HG02970 (cell line): ENCODE data around the gene BHLHE40.

Experiments used
- ATAC-seq: cut with Tn5 transposase; IDR thresholded peaks from one replicate; pipeline ENCODE4 v1.9.1; 2021; ENCODE audit warnings: mild to moderate bottlenecking, moderate library complexity, moderate number of reproducible peaks; ENCODE audit not compliant: unreplicated experiment, low FRiP score

BHLHE40 gene

DNA sequence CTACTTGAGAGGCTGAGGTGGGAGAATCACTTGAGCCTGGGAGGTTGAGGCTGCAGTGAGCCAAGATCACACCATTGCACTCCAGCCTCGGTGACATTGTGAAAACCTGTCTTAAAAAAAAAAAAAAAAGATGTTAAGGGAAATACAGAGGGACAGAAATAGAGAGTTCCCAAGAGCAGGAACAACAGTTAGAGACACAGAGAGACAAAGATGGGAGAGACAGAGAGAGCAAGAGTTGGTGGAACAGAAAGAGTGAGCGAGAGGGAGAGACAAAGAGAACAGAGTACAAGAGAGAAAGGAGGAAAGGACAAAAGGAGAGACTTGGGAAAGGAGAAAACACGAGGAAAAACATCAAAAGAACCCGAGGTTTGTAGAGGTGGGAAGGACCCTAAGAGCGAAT is 35.8 kb downstream of the BHLHE40 start:
- ATAC-seq: no peak

DNA sequence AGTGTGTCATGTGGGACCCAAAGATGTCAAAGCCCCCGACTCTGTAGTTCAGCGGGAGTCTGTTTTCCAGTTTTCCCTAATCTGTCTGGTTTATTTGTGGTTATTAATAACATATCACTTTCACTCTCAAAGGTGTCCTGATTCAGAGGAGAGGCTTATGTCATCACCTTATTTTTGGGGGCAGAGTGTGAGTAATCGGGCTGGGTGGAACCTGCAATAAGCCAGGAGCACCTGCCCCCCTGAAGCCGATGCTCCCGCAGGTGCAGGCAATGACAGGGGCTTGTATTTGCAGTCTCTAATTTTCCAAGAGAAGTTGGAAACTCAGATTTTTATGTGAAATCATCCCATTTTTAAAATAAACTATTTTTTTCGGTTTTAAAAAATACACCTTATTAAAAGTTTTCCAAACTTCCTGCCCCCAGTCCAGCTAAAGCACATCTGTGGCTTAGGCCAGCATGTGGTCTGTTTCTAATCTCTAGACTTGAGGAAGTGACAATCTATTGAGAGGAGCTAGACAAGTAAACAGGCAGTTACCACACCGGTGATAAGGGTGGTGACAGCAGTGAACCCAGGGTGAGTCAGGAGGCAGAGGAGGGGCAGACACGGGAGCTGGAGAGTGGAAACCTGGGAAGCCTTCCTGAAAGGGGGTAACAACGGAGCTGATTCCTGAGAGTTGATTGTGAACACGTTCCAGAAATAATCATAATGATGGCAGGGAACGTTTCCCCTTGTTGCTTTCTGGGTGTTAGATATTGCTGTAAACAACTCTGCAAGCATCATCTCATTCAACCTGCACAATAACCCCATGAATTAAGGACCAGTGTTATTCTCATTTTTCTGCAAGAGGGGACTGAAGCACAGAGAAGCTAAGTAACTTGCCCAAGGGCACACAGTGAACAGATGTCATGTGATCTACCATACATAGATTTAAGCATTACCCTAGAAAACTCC is 37.2 kb downstream of the BHLHE40 start:
- ATAC-seq: peak; percentile 52

- ATAC-seq: no peak
Observed at GRCh38 chr3:5017925-5018531, 38.8 kb downstream of the BHLHE40 start.

GRCh38 chr3:5019411-5020241 is 40.4 kb downstream of the BHLHE40 start:
- no peak for ATAC-seq

GRCh38 chr3:5020242-5020722 is 41.0 kb downstream of the BHLHE40 start:
- ATAC-seq: no peak

GRCh38 chr3:5021116-5022092 is 42.2 kb downstream of the BHLHE40 start:
- ATAC-seq: no peak

DNA sequence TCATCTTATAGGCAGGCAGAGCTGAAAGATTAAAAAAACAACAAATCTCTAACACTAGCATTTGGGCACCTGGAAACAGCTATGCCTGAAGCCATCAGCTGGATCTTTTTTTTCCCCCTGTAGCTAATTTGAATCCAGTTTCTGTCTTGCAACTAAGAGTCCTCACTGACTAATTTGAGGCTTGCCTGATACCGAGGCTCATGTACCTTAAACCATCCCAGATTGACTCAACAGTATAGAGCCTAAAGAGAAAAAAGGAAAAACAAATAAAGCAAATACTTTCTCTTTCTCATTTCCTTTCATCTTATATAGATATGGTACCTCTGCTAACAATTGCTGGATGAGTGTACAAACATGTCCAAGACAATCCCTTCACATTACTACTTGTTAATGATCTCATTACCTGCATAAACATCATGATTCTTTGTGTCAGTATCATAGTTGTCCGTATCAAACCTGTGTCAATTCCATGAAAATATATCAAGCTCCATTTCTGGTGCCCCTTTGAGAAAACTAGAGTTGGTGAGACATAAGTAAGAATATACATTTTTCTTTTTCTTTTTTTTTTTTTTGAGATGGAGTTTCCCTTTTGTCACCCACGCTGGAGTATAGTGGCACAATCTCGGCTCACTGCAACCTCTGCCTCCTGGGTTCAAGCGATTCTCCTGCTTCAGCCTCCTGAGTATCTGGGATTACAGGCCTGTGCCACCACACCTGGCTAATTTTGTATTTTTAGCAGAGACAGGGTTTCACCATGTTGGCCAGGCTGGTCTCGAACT is 43.1 kb downstream of the BHLHE40 start:
- ATAC-seq: peak; percentile 53

DNA sequence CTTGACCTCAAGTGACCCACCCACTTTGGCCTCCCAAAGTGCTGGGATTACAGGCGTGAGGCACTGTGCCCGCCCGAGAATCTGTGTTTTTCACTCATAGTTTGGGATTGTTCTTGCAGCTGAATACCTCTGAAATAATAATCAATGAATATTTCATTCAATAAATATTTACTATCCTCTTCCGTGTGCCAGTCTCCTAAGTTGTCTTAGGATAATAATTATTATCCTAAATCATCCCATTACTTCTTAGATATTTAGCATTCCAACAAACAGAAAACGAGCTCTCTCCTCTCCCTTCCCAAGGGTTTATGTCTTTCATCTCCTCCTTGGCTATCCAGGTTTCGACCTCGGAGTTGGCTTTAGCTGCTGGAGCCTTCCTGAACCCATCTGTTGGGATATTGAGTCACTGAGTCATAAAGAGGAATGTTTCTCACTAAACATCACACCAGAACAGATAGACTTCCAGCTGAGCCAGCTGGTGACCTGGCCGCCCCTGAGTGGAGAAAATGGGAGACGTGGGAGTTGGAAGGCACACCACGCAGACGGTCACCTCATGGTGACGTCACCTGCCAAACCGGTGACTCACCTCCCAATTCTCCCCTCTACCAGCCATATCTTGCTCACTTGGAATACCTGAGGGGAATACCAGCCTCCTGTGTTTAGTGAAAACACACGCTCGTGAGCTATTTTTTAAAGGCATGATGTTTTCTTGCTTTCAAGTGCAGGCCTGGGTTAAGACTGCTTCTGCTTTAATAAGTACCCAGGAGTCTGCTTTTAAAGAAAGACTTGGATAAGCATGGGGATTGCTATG is 43.9 kb downstream of the BHLHE40 start:
- ATAC-seq: no peak

DNA sequence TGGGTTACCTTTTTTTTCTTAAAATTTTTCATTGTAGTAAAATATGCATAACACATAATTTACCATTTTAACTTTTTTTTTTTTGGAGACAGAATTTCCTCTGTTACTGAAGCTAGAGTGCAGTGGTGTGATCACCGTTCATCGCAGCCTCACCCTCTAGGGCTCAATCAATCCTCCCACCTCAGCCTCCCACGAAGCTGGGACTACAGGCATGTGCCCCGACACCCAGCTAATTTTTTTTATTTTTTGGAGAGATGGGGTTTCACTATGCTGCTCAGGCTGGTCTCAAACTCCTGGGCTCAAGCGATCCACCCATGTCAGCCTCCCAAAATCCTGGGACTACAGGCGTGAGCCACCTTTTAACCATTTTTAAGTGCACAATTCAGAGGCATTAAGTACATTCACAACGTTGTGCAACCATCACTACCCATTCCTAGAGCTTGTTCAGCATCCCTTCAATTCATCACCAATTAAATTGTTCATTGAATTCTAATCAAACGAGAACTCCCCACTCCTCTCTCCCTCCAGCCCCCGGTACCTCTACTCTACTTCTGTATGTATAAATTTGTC is 44.6 kb downstream of the BHLHE40 start:
- no peak for ATAC-seq

- ATAC-seq: no peak
Observed at GRCh38 chr3:5026046-5026362, 46.8 kb downstream of the BHLHE40 start.

DNA sequence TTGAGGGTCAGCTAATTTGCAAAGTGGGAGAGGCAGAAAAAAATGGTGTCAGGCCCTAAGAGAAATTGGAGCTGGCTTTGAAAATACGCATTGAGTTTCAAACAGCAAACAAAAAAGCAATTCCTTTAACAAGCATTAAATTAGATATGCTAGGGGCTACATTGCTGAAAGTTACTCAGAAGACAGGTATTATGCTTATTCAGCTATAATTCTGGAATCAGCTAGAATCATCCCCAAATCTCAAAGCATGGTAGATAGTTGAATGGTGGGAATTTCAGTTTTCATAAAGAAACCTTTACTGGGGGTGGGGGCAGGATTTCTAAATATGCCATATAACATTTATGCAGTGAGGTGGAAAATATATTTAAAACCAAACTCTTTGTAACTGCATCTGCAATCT is 50.5 kb downstream of the BHLHE40 start:
- ATAC-seq: no peak

DNA sequence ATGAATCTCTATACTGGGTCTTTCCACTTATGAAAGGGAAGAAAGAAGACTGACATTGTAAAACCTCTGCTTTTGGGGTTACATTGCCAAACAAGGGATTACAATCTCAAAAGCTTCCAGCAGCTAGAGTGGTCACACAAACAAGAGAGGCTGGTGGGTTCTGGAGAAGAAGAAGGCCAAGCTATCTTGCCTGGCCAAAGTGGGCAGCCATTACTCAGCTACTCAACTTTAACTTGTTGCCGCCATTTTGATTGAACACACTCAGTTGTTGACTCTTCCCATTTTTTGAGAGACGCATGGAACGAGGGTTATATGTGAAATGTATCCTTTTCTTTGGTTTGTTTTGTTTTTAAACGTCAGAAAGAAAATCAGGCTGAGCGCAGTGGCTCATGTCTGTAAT is 50.9 kb downstream of the BHLHE40 start:
- no peak for ATAC-seq

GRCh38 chr3:5032844-5033243 is 53.6 kb downstream of the BHLHE40 start:
- no peak for ATAC-seq
